Suprapubic skin (tissue), 4 donors: ENCODE results near the gene EMC9.

ENCODE experiments used
- POLR2A ChIP-seq, 2 donors: fragments of 450-650 bp; IDR thresholded peaks; one replicate each; pipeline ENCODE4 v1.6.1; 2017; ENCODE audit warnings: antibody characterized with exemption in 2 of 2, mild to moderate bottlenecking in 2 of 2, moderate library complexity in 2 of 2
- POLR2AphosphoS5 ChIP-seq, 3 donors: sonication (generic); formaldehyde crosslinking; IDR thresholded peaks; one replicate each; pipeline ENCODE4 v1.6.1; 2017; ENCODE audit warnings: antibody characterized with exemption in 3 of 3
- TF ChIP-seq, protein P1 (sequence below), 2 donors: fragments of 200-600 bp in 1 of 2; fragments of 450-650 bp in 1 of 2; sonication (generic) in 1 of 2; IDR thresholded peaks; one replicate each; pipeline ENCODE4 v1.5.1; 2016 to 2019; ENCODE audit warnings: antibody characterized with exemption in 2 of 2, mild to moderate bottlenecking in 1 of 2, moderate library complexity in 1 of 2

DNA sequence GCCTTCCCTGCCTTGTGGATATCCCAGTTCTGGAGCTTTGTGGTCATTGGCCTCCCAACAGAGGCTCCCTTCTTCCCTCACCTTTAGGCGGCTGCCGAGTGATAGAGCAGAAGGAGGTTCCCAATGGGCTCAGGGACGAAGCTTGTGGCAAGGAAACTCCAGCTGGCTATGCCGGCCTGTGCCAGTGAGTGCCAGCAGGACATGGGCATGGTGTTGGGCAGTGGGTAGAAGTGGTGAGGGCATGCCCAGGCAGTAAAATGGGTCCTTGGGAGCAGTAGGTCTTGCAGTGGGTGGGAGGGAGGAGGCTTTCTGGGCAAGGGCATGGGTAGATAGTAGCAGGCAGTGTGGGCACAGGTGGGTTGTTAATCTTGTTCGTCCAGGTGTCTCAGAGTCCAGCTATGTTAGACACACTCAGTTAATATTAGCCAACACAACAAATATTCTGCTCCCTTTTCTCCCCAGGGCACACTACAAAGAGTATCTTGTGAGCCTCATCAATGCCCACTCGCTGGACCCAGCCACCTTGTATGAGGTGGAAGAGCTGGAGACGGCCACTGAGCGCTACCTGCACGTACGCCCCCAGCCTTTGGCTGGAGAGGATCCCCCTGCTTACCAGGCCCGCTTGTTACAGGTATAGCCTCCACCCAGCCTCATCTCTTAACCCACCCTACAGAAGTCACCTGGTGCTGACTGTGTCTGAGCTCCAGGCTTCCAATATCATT is 18.5 kb upstream of the EMC9 start:
- TF ChIP-seq, protein P1, sequence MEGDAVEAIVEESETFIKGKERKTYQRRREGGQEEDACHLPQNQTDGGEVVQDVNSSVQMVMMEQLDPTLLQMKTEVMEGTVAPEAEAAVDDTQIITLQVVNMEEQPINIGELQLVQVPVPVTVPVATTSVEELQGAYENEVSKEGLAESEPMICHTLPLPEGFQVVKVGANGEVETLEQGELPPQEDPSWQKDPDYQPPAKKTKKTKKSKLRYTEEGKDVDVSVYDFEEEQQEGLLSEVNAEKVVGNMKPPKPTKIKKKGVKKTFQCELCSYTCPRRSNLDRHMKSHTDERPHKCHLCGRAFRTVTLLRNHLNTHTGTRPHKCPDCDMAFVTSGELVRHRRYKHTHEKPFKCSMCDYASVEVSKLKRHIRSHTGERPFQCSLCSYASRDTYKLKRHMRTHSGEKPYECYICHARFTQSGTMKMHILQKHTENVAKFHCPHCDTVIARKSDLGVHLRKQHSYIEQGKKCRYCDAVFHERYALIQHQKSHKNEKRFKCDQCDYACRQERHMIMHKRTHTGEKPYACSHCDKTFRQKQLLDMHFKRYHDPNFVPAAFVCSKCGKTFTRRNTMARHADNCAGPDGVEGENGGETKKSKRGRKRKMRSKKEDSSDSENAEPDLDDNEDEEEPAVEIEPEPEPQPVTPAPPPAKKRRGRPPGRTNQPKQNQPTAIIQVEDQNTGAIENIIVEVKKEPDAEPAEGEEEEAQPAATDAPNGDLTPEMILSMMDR (IDR thresholded peaks at IDR 0.05), result no peak
- TF ChIP-seq POLR2AphosphoS5 (IDR thresholded peaks at IDR 0.05), result no peak
- no peak for TF ChIP-seq POLR2A (IDR thresholded peaks at IDR 0.05)
